Esophagus squamous epithelium (tissue), 4 donors: ENCODE data around the gene RER1.

Experiments used
- POLR2A ChIP-seq, 4 donors: fragments of 450-650 bp; IDR thresholded peaks; one replicate each; pipeline ENCODE4 v1.6.1; 2017; ENCODE audit warnings: antibody characterized with exemption in 4 of 4, mild to moderate bottlenecking in 4 of 4, moderate library complexity in 3 of 4
- TF ChIP-seq, protein P1 (sequence below), 6 experiments: fragments of 450-650 bp in 4 of 6; fragments of 200-600 bp in 2 of 6; sonication (generic) in 2 of 6; IDR thresholded peaks; one replicate each; pipeline ENCODE4 v1.5.1; 2016 to 2019; ENCODE audit warnings: antibody characterized with exemption in 6 of 6, mild to moderate bottlenecking in 4 of 6, moderate library complexity in 4 of 6

- TF ChIP-seq, protein P1, sequence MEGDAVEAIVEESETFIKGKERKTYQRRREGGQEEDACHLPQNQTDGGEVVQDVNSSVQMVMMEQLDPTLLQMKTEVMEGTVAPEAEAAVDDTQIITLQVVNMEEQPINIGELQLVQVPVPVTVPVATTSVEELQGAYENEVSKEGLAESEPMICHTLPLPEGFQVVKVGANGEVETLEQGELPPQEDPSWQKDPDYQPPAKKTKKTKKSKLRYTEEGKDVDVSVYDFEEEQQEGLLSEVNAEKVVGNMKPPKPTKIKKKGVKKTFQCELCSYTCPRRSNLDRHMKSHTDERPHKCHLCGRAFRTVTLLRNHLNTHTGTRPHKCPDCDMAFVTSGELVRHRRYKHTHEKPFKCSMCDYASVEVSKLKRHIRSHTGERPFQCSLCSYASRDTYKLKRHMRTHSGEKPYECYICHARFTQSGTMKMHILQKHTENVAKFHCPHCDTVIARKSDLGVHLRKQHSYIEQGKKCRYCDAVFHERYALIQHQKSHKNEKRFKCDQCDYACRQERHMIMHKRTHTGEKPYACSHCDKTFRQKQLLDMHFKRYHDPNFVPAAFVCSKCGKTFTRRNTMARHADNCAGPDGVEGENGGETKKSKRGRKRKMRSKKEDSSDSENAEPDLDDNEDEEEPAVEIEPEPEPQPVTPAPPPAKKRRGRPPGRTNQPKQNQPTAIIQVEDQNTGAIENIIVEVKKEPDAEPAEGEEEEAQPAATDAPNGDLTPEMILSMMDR (IDR thresholded peaks at IDR 0.05) = no peak
- TF ChIP-seq POLR2A (IDR thresholded peaks at IDR 0.05) = no peak
Measured at GRCh38 chr1:2386636-2387611, 4.7 kb upstream of the RER1 start.
